NCI-H2171 (cell line): ENCODE results near the gene SNX30.

Source experiments
- DNase-seq: peaks from one replicate; lab custom pipeline; 2025; lab: John Stamatoyannopoulos, UW

The SNX30 gene

DNA sequence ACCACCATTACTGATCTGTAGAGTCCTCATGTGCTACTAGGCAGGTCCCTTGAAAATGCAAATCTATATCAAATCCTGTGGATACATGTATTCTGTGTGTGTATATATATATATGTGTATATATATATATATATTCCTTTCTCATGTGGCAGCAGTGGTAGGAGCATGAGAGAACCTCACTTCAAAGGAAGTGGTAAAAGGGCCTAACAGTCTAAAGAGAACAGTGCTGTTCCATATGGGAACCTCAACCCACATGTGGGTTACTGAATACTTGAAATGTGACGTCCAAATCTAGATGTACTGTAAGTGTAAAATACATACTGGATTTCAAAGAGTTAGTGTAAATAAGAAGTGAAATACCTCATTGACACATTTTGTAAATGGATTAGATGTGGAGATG is 134.8 kb downstream of the SNX30 start:
- DNase-seq: no peak

- DNase-seq: no peak
Observed at GRCh38 chr9:112886351-112886750, 135.8 kb downstream of the SNX30 start.

GRCh38 chr9:112887381-112887780 is 136.8 kb downstream of the SNX30 start:
- DNase-seq: no peak

GRCh38 chr9:112890106-112891081 is 139.8 kb downstream of the SNX30 start, which contains the start of gene SLC46A2:
Gene SLC46A2 (minus strand): TSS chr9:112890876. CDS start chr9:112890681, 195 bp downstream.
- DNase-seq: no peak

GRCh38 chr9:112891521-112891920 is 141.0 kb downstream of the SNX30 start:
- no peak for DNase-seq

DNA sequence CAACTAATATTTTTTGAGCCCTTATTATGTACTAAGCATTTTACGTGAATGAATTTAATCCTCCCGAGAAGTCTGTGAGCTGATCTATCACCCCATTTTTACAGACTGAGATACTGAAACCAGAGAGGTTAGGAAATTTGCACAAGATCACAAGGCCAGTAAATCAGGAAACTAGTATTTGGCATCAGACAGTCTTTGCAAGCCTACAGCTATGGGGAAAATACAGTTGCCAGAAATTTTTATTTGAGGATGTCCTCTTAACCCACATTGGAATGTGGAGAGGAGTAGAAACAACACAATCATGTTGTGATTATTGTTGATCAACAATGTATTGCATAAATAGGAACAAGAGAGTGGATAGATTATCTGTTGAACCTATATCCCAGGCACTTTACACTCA is 142.4 kb downstream of the SNX30 start:
- no peak for DNase-seq

DNA sequence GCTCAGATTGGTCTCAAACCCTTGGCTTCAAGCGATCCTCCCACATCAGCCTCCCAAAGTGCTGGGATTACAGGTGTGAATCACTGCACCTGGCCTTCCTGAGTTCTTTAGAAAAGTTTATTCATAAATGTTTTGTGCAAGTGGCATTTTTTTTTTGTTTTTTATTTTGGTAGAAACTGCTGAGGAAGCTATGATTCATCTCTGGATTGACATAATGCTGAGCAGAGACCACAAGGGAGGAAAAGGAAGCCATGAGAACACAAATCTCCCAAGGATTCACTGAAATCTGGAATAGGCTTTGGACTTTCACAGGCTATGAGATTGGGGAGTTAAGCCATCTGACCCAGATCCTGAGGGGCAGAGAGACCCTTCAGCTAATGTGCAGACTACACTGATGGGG is 143.5 kb downstream of the SNX30 start:
- no peak for DNase-seq

DNA sequence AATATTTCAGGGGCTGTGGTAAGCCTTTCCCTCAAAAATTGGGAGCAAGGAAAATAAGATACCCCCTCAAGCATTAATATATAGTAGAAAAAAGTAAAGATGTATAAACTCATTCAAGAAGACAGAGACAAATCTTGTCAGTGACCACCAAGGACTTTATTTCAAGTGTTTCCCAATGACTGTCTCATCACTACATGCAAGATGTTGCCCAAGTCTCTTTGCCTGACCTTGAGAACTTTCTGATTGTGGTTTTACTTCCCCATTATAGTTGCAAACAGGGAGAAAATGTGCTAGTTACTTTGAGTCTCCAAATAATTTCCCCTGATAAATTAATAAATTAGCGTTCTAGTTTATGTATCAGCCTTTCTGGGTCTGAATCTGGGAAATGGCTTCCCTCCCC is 144.1 kb downstream of the SNX30 start:
- DNase-seq: no peak

DNA sequence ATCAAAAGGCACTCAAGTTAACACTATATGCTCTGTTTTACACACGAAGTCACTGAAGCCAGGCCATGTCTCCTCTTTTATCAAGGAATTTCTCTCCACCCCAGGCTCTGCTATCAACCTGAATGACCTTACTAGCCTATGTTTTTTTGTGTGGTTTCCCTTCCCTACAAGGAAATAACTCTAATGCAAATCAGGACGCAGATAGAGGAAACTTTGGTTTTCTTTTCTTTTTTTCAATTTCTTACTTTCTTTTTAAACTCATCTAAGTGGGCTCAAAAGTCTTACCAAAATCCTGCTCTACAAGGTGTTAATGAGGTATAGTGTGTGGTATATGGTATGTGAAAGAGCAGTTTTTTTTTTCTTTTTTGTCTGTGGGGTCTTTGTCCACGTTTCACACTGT is 145.6 kb downstream of the SNX30 start:
- no peak for DNase-seq

DNA sequence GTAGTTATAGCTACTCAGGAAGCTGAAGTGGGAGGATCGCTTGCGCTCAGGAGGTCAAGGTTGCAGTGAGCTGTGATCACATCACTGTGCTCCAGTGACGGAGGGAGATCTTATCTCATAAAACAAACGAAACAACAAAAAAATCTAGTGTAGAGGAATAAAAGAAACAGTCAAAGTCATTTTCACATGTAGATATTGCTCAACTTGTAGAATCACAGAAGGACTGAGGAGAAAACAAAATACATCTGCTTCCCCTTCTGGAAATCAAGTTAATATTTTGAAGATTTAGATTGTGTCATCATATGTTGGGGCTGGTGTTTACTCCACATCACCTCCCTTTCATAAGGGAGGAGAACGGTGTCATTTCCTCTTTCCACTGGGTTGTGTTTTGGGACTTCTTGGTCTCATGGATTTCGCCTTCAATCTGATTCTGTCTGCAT is 148.3 kb downstream of the SNX30 start:
- DNase-seq: no peak

GRCh38 chr9:112900488-112900887 is 149.9 kb downstream of the SNX30 start:
- DNase-seq: no peak

- DNase-seq: no peak
Observed at GRCh38 chr9:112900901-112901300, 150.3 kb downstream of the SNX30 start.

- no peak for DNase-seq
Observed at GRCh38 chr9:112905084-112905483, 154.5 kb downstream of the SNX30 start.

- no peak for DNase-seq
Observed at GRCh38 chr9:112911736-112912135, 161.2 kb downstream of the SNX30 start.

- DNase-seq: no peak
Observed at GRCh38 chr9:112912636-112913035, 162.1 kb downstream of the SNX30 start.

DNA sequence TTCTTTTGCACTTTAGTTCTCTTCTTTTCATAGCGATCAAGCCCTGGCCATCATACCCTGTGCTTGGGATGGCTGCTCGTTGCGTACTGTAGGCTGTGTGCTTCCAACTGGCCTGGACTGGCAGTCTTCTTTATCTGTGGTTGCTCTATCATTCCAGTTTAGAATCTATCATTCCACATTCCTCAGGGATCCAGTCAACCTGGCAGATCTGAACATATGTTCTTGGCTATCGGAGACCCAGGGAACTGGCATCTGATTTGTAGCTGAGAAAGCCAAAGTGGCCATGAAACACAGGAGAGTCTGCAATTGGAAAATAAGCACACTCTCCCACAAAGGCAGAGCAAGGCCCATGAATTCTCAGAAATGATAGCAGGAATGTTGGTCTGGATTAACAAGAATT is 162.8 kb downstream of the SNX30 start:
- no peak for DNase-seq

- DNase-seq: no peak
Observed at GRCh38 chr9:112914524-112914923, 164.0 kb downstream of the SNX30 start.

- DNase-seq: no peak
Observed at GRCh38 chr9:112917047-112917986, 166.8 kb downstream of the SNX30 start.

DNA sequence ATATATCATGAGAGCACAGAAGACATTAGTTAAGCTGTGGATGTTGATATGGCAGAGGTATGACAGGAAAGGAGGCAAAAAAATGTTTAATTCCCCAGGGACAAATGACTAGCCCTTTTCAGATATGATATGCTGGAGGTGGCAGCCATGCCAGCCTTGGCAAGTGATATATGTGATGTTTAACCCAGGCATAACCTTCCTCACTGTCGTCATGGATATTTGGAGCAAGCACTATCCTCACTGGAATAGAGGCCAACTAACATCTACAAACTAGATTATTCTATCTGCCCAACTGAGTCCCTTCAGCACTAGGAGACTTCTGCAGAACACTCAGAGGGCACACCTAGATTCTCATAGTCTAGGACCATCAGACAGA is 167.4 kb downstream of the SNX30 start:
- no peak for DNase-seq

- no peak for DNase-seq
Observed at GRCh38 chr9:112921549-112921948, 171.0 kb downstream of the SNX30 start.
